Measurements from ENCODE around the gene CDK5RAP3. TPM values are rescaled to one million over a fixed set of nuclear protein-coding genes. Genes with fewer than 3 reads are reported as not detected.
A peak's percentile ranks its signal among the peaks of the same experiment; 100 is the strongest.

CDK5RAP3 gene
- total RNA-seq, 1 experiment from 2014 or later, result 128 TPM

GRCh38 chr17:47998044-47998443 lies 27.1 kb downstream of the CDK5RAP3 start (continued):
- TF ChIP-seq CTCF (IDR thresholded peaks at IDR 0.05) (no peak), HMGXB4 (CRISPR knock-in tag; IDR thresholded peaks at IDR 0.05) (no peak), KAT7 (CRISPR knock-in tag; IDR thresholded peaks at IDR 0.05; ENCODE audit: borderline replicate concordance) (no peak), IRF1 (CRISPR knock-in tag; IDR thresholded peaks at IDR 0.05) (no peak), HMGA2 (CRISPR knock-in tag; IDR thresholded peaks at IDR 0.05) (no peak), STAT6 (CRISPR knock-in tag; conservative IDR thresholded peaks at IDR 0.05; ENCODE audit: low read depth) (no peak)

GRCh38 chr17:47999582-47999981 lies 28.7 kb downstream of the CDK5RAP3 start:
- no peaks in the 10 kb centered on the region for H3K36me3 Mint-ChIP-seq
- no peaks in the 10 kb centered on the region; the same call in 1 of the 2 replicates for H3K27me3 Mint-ChIP-seq (ENCODE audit: low read depth)
- no peaks in the 10 kb centered on the region for H3K9me3 Mint-ChIP-seq
- ATAC-seq (no peak), DNase-seq (ENCODE audit: low spot score) (no peak)
- POLR2A ChIA-PET, result no interaction called here
- TF ChIP-seq IRF1 (CRISPR knock-in tag; IDR thresholded peaks at IDR 0.05) (no peak), ZNF423 (CRISPR knock-in tag; IDR thresholded peaks at IDR 0.05) (peak; percentile 35)
- CTCF ChIA-PET, result interaction anchor here (0.7 to 2.9 kb wide), 15 partner anchors 11 to 336 kb away, joined by 3 to 14 read pairs (median 4); partner anchors contain the start of genes CDK5RAP3, NFE2L1 and SCRN2
- H3K4me3 Mint-ChIP-seq, result no peak overlapping the region
- H3K27ac Mint-ChIP-seq, result no peak overlapping the region
- peaks cover 52% of the 10 kb centered on the region for H3K4me1 Mint-ChIP-seq

GRCh38 chr17:48001197-48001596 lies 30.3 kb downstream of the CDK5RAP3 start:
- ATAC-seq, result no peak
- peaks cover 50% of the 10 kb centered on the region for H3K4me1 Mint-ChIP-seq
- no peak overlapping the region for H3K27ac Mint-ChIP-seq
- no peak overlapping the region for H3K4me3 Mint-ChIP-seq
- ChIA-PET POLR2A (no interaction called here), CTCF (interaction anchor here (1.0 to 1.4 kb wide), 5 partner anchors 8 to 30 kb away, joined by 3 to 4 read pairs (median 3); partner anchors contain the start of gene CDK5RAP3)
- H3K9me3 Mint-ChIP-seq, result no peaks in the 10 kb centered on the region
- H3K27me3 Mint-ChIP-seq (ENCODE audit: low read depth), result no peaks in the 10 kb centered on the region; the same call in 1 of the 2 replicates
- DNase-seq (ENCODE audit: low spot score), result no peak
- no peaks in the 10 kb centered on the region for H3K36me3 Mint-ChIP-seq
- TF ChIP-seq SOX15 (CRISPR knock-in tag; IDR thresholded peaks at IDR 0.05) (no peak), IRF2 (CRISPR knock-in tag; IDR thresholded peaks at IDR 0.05; ENCODE audit: borderline replicate concordance, low read depth) (no peak), ZNF512 (CRISPR knock-in tag; IDR thresholded peaks at IDR 0.05; ENCODE audit: borderline replicate concordance) (no peak), MXD4 (CRISPR knock-in tag; IDR thresholded peaks at IDR 0.05; ENCODE audit: borderline replicate concordance) (no peak), E2F5 (CRISPR knock-in tag; IDR thresholded peaks at IDR 0.05) (no peak), ERG (CRISPR knock-in tag; IDR thresholded peaks at IDR 0.05) (no peak), NFE2L1 (CRISPR knock-in tag; IDR thresholded peaks at IDR 0.05) (no peak), HMGXB4 (CRISPR knock-in tag; IDR thresholded peaks at IDR 0.05) (no peak), ZNF138 (CRISPR knock-in tag; conservative IDR thresholded peaks at IDR 0.05) (no peak)

Measured in WTC11 (cell line).